HepG2 (cell line): ENCODE data around the gene ABHD15. TPM values are rescaled to one million over a fixed set of nuclear protein-coding genes. Genes with fewer than 3 reads are reported as not detected.

Source experiments
- ARID4A ChIP-seq: sonication (generic); formaldehyde crosslinking; IDR thresholded peaks from 2 replicates; pipeline ENCODE4 v1.5.0; 2020; ENCODE audit warnings: mild to moderate bottlenecking, missing genetic modification reagents, borderline replicate concordance
- ISL2 ChIP-seq: sonication (generic); formaldehyde crosslinking; IDR thresholded peaks from 2 replicates; pipeline ENCODE4 v1.5.0; 2020; ENCODE audit warnings: missing genetic modification reagents
- MAZ ChIP-seq, 2 experiments: sonication (generic) in 1 of 2; formaldehyde crosslinking in 1 of 2; IDR thresholded peaks; 2 replicates each; pipeline versions ENCODE4 v1.5.0 to v1.6.1; 2012 to 2020; ENCODE audit warnings: low read depth in 2 of 2, mild to moderate bottlenecking in 2 of 2, borderline replicate concordance in 1 of 2, improper control_type of control experiment in 1 of 2, low read length in 1 of 2, missing genetic modification reagents in 1 of 2, moderate library complexity in 1 of 2
- ZGPAT ChIP-seq: IDR thresholded peaks from 2 replicates; pipeline ENCODE4 v1.6.1; 2016; ENCODE audit warnings: mild to moderate bottlenecking
- ZNF33B ChIP-seq: sonication (generic); formaldehyde crosslinking; IDR thresholded peaks from 2 replicates; pipeline ENCODE4 v1.5.1; 2020; ENCODE audit warnings: mild to moderate bottlenecking, missing genetic modification reagents
- polyA plus RNA-seq, 8 experiments: library from polyadenylated mRNA; depleted of rRNA in 3 of 8; stranded (reverse) in 7 of 8; unstranded in 1 of 8; fragments of >200 nt; fragmentation: Illumina TruSeq in 4 of 8; extraction: Trizol in 4 of 8; gene quantifications; 2 replicates each; pipeline versions ENCODE4 v1.2.1 to v1.2.3, GENCODE V29; 2011 to 2016; ENCODE audit warnings: low read depth in 4 of 8, missing spikeins in 1 of 8, mixed read lengths in 1 of 8; ENCODE audit not compliant: insufficient read depth in 1 of 8
- total RNA-seq, 5 experiments: library from RNA; depleted of rRNA; stranded (reverse); fragments of >200 nt; fragmentation: Illumina TruSeq; extraction: Trizol; gene quantifications; 2 replicates each; pipeline ENCODE4 v1.2.3, GENCODE V29; 2016; ENCODE audit warnings: low read depth in 1 of 5
- TF ChIP-seq, protein P1 (sequence below): sonication (generic); formaldehyde crosslinking; conservative IDR thresholded peaks from 2 replicates; pipeline ENCODE4 v1.8.0; 2022; ENCODE audit warnings: mild to moderate bottlenecking, moderate library complexity, missing genetic modification reagents
- TF ChIP-seq, protein P2 (sequence below): IDR thresholded peaks from 2 replicates; pipeline ENCODE4 v1.6.1; 2012; ENCODE audit warnings: inconsistent platforms

The ABHD15 gene
- total and polyA plus RNA-seq, 2 of the 13 experiments (the other 11 are each of a cell fraction or from before 2014, with no cell fraction given), result 2.4 to 7.7 TPM

- peak; percentile 30; the same call in 1 of the 2 replicates for TF ChIP-seq ARID4A (CRISPR knock-in tag)
- TF ChIP-seq ZNF33B (CRISPR knock-in tag), result 0 out of 2 replicates have a peak, but pooled peaks have one; percentile 25
- TF ChIP-seq, protein P1, sequence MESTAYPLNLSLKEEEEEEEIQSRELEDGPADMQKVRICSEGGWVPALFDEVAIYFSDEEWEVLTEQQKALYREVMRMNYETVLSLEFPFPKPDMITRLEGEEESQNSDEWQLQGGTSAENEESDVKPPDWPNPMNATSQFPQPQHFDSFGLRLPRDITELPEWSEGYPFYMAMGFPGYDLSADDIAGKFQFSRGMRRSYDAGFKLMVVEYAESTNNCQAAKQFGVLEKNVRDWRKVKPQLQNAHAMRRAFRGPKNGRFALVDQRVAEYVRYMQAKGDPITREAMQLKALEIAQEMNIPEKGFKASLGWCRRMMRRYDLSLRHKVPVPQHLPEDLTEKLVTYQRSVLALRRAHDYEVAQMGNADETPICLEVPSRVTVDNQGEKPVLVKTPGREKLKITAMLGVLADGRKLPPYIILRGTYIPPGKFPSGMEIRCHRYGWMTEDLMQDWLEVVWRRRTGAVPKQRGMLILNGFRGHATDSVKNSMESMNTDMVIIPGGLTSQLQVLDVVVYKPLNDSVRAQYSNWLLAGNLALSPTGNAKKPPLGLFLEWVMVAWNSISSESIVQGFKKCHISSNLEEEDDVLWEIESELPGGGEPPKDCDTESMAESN (CRISPR knock-in tag), result 0 out of 2 replicates have a peak, but pooled peaks have one; percentile 22
- TF ChIP-seq ISL2, result peak; percentile 5; the same call in 1 of the 2 replicates
- TF ChIP-seq MAZ (IDR thresholded peaks at IDR 0.05; ENCODE audit: borderline replicate concordance, low read depth, low read length), result peak; percentile 76
- peak; percentile 56; the same call in 1 of the 2 replicates for TF ChIP-seq MAZ (CRISPR knock-in tag; IDR thresholded peaks at IDR 0.05; ENCODE audit: low read depth)
- TF ChIP-seq ZGPAT (CRISPR knock-in tag), result peak; percentile 26; the same call in 1 of the 2 replicates
- TF ChIP-seq, protein P2, sequence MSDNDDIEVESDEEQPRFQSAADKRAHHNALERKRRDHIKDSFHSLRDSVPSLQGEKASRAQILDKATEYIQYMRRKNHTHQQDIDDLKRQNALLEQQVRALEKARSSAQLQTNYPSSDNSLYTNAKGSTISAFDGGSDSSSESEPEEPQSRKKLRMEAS, result peak; percentile 52
- TF ChIP-seq, all 625 proteins: peak for 67
Observed at GRCh38 chr17:29589524-29590410, 22.9 kb upstream of the ABHD15 start, which contains the start of gene GIT1 (continued).
